ENCODE measurements around the gene SLC16A12.
A peak's percentile ranks its signal among the peaks of the same experiment; 100 is the strongest.
"Not testable (repeated sequence)": the region's sequence is repeated elsewhere in the genome, so short reads cannot be mapped to it uniquely, and the experiment has no call there.

The SLC16A12 gene

GRCh38 chr10:89468191-89468965 is 67.0 kb downstream of the SLC16A12 start:
- no peak for DNase-seq

DNA sequence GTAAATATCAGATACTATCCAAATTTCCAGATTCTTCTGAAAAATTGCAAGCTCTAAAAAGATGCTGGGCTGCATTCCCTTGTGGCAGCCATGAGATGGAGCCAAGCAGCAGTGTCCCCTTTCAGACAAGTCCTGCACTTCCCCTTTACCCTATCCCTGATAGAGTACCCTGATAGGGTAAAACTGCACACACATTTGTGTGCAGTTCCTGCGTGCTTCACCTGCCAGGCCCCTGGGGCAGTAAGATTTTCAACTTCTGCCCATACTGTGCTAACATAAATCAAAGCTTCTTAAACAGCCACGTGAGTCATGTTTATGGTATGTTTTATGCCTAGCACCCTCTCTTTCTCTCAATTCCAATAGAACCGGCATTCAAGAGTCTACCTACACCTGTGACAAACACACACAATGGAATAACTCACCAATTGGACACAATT is 68.8 kb downstream of the SLC16A12 start:
- DNase-seq = no peak

GRCh38 chr10:89465196-89465595 is 70.2 kb downstream of the SLC16A12 start:
- DNase-seq = no peak

- no peak for DNase-seq
Observed at GRCh38 chr10:89463846-89464537, 71.4 kb downstream of the SLC16A12 start.

DNA sequence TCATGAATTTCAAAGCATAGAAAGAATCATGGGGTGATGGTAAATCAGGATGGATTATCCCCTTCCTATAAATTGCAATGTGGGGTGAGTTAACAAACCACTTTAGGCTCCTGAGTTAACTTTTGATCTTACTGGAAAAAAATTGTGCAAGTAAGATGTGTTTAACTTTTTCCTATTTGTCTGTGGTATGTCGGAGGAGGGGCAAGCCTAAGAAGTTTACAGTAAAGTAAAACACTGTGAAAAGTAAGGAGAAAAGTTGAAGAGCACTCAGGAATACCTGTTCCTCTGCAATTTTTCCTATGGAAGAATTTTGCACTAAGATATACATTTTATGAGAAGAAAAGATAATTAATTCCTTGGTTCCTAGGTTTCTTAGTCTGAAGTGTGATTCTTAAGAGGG is 76.6 kb downstream of the SLC16A12 start:
- DNase-seq = no peak

DNA sequence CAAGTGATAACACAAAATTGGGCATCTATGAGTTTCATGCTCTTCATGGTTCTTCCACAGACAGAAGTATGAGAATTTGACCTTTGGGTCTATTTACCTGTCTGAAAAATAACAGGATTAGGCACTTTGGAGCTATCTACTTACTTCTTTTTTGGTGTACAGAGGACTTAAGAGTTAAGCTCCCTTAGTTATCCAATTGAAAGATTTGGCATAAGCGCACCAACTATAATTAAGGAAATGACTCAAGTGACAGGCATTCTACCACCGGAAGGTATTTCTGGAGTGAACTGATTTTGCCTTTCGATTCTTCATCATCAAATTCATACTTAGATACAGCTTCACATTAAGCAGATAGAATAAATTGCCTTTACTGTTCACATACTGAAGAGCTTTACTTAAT is 77.1 kb downstream of the SLC16A12 start:
- DNase-seq = no peak

DNA sequence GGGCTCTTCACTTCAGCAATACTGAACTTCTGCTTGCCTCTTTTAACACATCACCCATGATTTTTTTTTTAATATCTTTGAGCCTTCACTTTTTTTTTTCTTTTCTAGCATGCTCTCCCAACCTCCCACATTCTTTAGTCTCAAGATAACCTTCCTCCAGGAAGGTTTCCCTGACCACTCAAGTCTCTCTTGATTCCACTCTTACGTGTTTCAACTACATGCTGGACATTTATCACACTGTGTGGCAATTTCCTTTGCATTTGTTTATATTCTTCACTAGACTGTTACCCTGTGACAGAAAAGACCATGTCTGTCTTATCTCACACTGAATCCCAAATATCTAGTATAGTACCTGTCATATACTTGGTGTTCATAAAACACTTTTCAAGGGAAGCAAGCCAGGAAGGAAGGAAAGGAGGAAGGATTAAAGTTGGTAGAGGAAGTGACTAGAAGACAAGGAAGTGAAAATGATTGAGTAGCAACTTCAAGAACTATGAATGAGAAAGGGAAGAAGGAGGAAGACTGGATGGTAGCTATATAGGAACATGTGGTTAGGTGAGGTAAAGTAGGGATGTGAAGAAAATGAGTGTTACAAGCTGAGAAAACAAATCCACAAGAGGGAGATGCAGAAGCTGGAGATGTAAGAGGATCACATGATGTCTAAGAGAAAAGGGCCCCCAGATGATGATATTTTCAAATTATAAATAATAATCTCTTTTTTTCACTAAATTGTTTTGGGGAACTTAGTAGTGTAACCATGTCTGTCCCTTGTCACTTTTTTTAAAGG is 80.6 kb downstream of the SLC16A12 start:
- no peak for DNase-seq

DNA sequence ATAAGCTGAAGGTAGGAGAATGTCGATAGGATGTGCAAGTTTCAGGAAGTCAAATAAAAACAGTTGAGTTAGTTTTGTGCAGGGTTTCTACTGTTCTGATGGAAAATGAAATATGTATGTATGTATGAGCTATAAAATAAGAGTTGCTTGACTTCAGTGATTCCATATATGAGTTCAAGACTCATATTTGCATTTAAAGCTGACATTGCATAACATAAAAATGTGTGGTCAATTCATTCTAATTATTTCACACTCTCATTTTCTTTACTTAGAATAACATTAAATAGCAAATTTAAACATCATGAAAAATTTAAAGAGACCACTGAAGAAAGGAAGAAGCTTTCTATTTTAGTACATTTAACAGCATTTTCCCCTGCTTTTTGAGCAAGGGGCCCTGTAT is 83.2 kb downstream of the SLC16A12 start:
- DNase-seq = no peak

- DNase-seq = no peak
Observed at GRCh38 chr10:89450901-89451300, 84.5 kb downstream of the SLC16A12 start.

- not testable (repeated sequence) for DNase-seq
Observed at GRCh38 chr10:89444819-89445218, 90.6 kb downstream of the SLC16A12 start.

DNA sequence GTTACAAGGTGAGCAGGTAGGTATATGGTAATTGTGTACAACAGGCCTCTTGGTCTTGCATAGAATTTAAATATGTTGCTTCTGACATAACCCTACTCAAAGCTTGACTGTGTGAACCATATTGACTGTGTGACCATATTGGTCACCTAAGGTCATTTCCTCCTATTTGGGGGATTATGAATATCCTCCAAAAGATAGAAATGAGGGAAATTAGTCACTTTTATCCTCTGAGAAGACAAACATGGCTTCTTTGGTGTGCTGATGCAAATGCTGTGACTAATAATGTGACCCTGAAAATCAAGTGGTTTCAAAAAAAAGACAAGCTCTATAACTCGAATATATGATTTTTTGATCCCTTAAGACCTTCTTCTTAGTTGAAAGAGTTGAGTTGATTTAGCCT is 93.1 kb downstream of the SLC16A12 start:
- DNase-seq = no peak

DNA sequence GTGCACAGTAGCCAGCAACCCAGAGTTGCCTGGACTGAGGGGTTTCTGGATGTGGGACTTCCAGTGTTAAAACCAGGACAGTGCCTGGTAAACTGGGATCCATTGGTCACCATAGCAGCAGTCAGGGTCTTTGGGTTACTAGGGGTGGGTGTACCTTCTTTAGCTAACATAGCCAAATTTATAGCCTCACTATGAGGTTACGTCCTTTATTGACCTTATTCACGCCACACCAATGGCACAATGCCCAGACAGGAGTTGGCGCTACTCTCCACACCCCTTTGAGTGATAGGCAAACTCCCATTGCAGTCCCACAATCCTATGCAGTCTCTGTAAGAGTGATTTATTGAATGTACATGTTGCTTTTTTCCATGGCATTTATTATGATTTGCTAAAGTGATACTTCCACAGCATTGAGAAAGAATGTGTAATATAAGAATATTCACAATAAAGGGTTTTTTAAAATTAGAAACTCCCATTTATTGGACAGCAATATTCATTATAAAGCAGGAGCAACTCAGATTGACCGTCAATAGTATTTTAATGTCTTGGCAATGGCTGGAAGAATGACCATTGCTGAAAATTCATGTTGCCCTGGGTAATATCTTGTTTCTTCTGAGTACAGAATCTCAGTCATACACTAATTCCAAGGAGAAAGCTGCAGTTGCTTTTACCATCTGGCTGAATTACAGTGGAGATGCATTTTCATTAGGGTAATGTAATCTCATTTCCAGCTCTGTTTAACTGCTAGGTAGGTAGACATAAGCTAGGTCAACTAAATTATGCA is 95.0 kb downstream of the SLC16A12 start:
- DNase-seq = peak; percentile 39

DNA sequence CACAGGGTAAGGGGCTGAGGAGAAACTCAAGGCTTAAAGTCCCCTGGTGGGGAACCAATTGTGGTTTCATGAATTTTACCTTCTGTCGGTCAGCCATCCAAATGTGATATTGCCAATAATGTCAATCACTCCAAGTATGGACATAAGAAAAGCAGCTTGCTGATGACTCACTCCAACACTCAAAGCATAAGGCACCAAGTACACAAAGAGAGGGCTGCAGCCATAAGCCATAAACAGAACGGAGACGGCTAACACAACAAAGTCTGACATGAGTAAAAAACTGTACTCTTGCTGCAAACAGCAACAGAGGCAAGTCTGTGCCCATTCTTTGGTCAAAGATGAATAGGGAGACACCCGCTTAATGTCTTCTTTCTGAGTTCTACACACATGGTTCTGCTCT is 96.9 kb downstream of the SLC16A12 start:
- DNase-seq = no peak

DNA sequence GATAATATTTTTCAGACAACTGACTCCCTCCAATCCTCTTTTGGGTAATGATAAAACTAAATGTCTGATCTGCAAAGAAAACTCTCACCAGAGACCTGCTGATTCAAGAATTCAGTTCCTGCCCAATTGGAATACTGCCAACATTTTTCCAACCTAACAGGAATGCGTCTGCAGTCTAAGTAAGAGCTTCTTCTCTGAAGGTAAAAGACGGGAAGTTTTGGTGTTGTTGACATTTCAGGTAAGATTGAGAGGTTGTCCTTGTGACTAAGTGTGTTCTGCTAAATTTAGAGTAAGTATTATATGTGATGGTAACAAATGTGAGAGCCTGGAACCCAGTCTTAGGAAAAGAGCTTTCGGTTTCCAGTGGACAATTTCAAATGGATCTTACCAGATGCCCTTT is 103.4 kb downstream of the SLC16A12 start:
- no peak for DNase-seq

GRCh38 chr10:89428877-89429276 is 106.5 kb downstream of the SLC16A12 start:
- no peak for DNase-seq

- no peak for DNase-seq
Observed at GRCh38 chr10:89427629-89428028, 107.8 kb downstream of the SLC16A12 start.

GRCh38 chr10:89426230-89426868 is 109.0 kb downstream of the SLC16A12 start:
- peak; percentile 17 for DNase-seq

DNA sequence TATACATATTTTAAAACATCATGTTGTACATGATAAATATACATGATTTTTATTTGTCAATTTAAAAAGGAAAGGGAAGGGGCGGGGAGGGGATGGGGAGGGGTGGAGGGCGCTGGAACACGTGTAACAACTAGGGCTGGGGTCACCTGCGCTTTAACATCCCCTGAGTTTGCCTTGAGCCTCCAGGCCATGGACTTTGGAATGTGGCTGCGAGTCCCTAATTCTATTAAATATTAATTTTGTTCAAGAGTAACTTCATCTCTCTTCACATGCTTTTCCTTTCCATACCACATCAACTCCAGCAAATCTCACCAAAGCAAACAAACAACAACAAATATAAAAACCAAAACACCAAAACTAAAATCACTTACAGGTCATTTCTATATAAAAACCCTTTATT is 110.4 kb downstream of the SLC16A12 start:
- DNase-seq = no peak

GRCh38 chr10:89421018-89421476 is 114.3 kb downstream of the SLC16A12 start:
- DNase-seq = no peak

DNA sequence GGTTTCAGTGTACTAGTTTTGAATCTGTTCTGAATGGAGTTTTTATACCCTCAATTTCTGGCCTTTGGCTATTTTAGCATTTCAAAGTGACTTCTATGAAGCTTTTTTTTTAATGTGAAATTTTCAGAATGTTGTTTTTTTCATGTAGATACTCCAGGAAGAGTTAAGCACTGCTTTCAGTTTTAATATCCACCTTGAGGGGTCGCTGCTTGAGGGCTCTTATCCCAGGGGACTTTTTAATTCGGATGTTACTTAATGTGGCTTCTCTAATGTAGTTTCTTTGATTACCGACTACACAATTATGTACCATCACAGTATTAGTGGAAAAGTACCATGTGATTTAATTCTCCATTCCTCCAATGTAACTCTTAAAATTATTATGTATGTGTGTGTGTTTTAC is 115.8 kb downstream of the SLC16A12 start:
- DNase-seq = no peak

GRCh38 chr10:89416465-89416864 is 118.9 kb downstream of the SLC16A12 start:
- no peak for DNase-seq
